Measurements from ENCODE around the gene ACE. TPM values are rescaled to one million over a fixed set of nuclear protein-coding genes. Genes with fewer than 3 reads are reported as not detected.

Gene ACE
- total RNA-seq, 1 donor: 14.5 TPM

DNA sequence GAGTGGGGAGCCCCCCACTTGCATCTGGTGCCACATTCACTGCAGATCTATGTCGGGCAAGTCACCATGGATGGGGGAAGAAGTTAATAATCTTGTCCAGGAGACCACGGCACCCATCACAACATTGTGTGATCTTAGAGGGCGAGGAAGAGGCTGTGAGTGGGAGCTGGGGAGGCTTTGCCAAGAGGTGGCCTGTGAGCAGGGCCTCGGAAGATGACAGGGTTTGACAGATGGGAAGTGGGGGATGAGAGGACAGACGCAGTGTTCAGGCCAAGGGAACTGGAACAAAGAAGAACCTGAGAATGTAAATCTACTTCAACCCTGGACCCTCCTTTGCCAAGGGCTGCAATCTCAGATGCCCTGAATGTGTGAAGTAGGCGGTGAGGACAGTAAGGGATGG lies 12.4 kb downstream of the ACE start:
- no peak for DNase-seq (ENCODE audit: low read depth in 2 of 3, low spot score in 2 of 3)

DNA sequence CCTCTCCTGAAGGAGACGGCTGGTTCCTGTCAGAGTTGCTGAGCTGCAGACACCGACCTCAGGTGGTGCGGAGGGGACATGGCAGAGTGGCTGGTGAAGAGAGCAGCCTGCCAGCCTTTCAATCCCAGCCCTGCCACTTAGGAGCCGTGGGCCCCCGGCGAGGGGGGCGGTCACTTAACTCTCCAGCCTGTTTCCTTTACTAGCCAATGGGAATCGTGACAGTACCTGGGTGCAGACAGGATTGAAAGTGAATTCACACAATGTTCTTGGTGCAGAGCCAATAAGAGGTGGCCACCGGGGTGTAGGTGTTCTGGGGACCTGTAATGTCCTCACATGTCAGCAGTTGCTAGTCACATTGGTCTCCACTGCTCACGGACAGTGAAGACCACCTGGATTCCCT lies 13.5 kb downstream of the ACE start:
- DNase-seq (ENCODE audit: low read depth in 2 of 3, low spot score in 2 of 3): no peak

DNA sequence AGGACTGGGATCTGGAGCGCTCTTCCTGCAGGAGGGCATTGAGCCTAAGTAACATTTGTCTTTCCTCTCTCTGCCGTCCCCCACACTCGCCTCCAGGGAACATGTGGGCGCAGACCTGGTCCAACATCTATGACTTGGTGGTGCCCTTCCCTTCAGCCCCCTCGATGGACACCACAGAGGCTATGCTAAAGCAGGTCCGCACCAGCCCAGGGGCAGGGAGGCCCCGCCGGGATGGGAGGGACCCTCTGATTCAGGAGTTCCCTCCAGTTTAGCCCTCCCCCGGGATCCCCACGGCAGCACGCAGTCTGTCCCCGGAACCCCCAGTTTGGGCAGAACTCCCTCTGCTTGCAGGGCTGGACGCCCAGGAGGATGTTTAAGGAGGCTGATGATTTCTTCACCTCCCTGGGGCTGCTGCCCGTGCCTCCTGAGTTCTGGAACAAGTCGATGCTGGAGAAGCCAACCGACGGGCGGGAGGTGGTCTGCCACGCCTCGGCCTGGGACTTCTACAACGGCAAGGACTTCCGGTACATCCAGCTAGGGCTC lies 14.1 kb downstream of the ACE start:
- DNase-seq (ENCODE audit: low read depth in 2 of 3, low spot score in 2 of 3): no peak

DNA sequence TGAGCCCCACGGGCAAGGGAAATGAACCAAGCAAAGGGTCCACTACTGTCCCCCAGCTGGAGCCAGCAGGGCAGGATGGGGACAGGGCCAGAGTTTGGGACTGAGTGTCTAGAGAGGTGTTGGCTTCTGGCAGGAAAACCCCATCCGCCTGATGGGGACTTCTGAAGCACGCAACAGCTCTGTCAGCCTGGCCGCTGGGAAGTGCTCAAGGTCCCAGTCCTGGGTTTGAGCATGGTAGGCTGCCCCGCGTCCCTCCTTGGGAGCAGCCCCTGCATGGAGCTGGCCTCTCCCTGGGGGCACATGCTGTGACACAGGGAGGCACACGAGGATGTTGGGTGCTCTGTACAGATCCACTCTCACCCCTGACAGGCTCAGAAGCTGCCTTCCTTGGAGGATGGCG lies 14.6 kb downstream of the ACE start:
- no peak for DNase-seq (ENCODE audit: low read depth in 2 of 3, low spot score in 2 of 3)

DNA sequence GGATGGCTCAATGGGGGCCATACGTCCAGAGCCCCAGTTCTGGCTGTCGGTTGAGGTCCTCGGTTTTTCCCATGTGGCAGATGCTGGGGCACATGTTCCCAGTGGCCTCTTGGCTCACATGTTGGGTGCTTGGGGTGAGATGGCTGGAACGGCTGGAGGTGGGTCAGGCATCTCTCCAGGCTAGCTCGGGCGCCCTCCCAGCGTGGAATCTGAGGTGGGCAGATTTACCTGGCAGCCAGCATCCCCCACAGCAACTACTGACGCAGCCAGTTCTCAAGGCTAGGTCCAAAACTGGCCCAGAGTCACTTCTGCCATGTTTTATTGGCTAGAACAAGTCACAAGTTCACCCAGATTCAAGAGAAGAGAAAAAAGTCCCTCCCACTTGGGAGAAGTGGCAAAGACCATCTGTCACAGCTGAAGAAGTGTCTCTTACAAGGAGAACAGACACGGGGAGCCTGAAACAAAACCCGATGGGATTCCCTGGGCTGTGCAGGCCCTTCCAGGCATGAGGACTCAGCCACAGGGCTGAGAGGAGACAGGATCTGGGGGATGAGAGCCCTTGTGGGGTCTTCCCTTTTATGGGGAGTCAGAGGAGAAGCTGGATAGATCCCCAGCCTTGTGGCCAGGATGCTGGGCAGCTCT lies 15.2 kb downstream of the ACE start:
- no peak for DNase-seq (ENCODE audit: low read depth in 2 of 3, low spot score in 2 of 3)

DNA sequence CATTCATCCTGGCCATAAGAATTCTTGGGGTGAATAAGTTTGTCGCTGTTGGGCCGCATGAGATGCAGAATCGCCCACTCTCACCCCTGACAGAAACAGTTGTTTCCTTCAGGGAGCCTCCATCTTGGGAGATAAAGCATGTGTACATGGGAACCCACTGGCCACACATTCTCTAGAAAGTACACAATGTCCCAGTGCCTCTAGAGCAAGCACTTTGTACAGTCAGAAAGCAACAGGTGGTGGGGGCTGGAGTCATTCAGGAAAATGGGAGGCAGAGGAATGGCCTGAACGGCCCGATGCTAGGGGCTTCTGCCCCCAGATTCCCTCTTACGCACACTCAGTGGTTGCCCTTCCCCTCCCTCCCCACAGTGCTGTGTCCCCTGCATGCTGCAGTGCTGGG lies 16.1 kb downstream of the ACE start:
- no peak for DNase-seq (ENCODE audit: low read depth in 2 of 3, low spot score in 2 of 3)

DNA sequence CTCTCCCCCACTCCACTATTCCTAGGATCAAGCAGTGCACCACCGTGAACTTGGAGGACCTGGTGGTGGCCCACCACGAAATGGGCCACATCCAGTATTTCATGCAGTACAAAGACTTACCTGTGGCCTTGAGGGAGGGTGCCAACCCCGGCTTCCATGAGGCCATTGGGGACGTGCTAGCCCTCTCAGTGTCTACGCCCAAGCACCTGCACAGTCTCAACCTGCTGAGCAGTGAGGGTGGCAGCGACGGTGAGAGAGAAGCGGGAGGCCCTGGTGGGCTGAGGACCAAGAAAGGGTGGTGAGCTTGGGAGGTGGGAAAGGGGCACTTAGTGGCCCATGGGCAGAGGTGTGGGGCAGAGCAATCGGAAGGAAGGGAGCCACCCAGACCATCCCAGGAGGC lies 16.6 kb downstream of the ACE start:
- no peak for DNase-seq (ENCODE audit: low read depth in 2 of 3, low spot score in 2 of 3)

DNA sequence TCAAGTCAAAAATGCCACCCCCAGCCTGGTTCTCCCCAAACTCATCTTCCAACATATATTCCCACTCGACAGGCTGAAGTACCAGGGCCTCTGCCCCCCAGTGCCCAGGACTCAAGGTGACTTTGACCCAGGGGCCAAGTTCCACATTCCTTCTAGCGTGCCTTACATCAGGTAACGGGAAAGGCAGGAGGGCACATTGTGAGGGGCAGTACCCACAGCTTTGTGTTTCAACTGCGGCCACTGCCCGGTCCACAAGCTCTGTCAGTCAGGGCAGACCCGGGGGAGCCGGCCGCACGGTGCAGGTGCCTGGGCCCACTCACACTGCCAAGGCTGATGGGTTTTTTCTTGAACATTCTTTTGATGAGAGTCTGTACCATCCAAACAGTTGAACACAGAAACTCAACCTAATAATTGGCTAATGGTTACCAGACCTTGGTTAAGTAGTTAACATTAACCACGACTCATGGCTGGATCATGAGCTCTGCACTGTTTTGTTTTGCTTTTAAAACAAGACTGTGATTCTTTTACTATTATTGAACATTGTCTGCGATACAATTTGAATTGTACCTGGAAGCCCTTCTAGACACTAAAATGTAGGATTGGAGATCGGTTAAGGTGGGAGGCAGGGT lies 17.6 kb downstream of the ACE start:
- no peak for DNase-seq (ENCODE audit: low read depth in 2 of 3, low spot score in 2 of 3)

DNA sequence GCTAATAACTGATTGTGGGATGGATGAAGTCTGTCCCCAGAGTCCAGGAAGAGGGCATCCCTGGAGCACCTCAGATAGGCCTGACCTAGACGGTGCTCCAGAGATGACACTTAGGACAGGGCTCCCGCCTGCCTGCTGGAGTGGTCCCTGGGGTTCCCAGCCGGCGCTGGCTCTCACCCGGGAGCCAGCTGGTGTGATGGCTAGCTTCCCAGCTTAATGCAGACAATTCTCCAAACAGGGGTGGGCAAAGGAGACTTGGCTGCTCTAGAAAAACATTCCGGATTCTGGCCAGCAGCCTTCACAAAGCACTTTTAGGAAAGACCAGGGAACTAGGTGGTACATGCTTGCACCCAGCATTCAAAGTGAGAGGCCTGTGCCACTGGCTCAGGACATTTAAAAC lies 18.6 kb downstream of the ACE start:
- no peak for DNase-seq (ENCODE audit: low read depth in 2 of 3, low spot score in 2 of 3)

DNA sequence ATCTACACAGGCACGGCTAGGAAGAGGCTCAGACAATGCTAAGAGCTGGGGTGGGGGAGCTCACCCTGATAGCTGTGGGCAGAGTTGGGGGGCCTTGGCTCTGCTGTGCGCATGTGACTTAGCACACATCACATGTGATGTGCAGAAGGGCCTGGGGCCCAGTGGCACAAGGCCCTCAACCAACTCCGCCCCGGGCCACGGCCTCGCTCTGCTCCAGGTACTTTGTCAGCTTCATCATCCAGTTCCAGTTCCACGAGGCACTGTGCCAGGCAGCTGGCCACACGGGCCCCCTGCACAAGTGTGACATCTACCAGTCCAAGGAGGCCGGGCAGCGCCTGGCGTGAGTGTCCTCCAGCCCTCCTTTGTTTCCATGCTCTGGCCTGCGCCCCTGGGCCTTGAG lies 19.3 kb downstream of the ACE start:
- no peak for DNase-seq (ENCODE audit: low read depth in 2 of 3, low spot score in 2 of 3)

DNA sequence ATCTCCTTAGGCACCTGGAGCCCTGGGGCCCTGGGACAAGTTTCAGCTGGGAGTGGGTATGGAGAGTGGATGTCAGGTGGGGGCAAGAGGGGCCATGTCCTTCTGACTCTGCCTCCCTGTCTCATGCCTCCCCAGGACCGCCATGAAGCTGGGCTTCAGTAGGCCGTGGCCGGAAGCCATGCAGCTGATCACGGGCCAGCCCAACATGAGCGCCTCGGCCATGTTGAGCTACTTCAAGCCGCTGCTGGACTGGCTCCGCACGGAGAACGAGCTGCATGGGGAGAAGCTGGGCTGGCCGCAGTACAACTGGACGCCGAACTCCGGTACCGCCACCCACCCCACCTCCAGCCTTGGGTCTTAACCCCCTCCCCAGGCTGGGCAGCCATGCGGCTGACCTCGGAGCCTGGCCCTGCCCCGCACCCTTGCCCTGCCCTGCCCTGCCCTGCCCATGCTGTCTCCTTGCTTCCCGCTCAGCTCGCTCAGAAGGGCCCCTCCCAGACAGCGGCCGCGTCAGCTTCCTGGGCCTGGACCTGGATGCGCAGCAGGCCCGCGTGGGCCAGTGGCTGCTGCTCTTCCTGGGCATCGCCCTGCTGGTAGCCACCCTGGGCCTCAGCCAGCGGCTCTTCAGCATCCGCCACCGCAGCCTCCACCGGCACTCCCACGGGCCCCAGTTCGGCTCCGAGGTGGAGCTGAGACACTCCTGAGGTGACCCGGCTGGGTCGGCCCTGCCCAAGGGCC lies 20.0 kb downstream of the ACE start:
- no peak for DNase-seq (ENCODE audit: low read depth in 2 of 3, low spot score in 2 of 3)

DNA sequence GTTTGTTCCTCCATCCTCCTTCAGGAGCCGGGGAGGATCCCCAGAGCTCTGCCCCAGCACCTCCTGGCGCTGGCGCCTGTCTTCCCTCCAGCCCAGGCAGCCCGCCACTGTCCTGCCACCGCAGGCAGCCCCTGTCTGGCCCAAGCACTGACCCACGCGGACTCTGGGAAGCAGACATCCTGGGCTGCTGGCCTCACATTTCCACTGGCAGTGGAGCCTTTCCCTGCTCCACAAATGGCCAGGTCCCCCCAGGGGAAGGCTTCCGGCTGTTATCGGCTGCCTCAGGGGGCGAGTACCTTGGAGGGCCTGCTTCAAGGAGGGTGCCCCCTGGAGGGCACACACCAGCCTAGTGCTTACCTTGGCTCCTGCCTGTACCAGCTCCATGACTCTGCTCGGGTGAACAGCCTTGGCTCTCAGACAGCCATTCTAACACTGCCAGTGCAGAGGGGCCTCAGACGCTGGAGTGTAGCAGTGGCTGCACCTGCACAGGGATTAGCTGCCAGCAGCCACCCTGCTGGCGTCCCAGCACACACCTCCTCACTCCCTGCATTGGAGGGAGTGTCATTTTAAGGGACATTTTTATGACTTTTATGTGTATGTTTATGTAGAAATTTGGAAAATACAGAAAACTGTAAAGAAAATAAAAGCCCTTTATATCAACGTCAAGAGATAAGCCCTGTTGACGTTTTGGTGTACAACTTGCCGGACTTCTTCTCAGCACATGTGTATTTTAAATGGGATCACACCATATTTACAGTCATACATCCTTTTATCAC lies 21.0 kb downstream of the ACE start:
- DNase-seq (ENCODE audit: low read depth in 2 of 3, low spot score in 2 of 3): peak in 1 of 3 donors; percentile 23

DNA sequence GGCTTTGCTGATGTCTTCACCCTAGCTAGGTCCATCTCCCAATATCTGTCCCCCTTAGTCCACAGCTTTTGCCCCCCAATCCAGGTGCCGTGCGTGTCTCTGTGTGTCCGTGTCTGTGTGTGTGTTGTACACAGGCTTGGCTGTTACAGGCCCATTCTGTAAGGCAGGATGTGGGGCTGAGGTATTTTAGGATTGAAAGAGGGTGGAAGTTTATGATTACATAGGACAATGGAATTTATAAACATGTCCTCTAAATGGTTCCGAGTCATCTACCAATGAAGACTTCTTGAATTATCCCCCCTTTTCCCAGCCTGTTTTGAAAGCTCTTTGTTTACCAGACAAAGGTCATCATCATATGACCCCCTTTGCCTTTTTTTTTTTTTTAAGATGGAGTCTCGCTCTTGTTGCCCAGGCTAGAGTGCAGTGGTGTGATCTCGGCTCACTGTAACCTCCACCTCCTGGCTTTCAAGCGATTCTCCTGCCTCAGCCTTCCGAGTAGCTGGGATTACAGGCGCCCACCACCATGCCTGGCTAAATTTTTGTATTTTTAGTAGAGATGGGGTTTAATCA lies 21.9 kb downstream of the ACE start:
- DNase-seq (ENCODE audit: low read depth in 2 of 3, low spot score in 2 of 3): no peak

DNA sequence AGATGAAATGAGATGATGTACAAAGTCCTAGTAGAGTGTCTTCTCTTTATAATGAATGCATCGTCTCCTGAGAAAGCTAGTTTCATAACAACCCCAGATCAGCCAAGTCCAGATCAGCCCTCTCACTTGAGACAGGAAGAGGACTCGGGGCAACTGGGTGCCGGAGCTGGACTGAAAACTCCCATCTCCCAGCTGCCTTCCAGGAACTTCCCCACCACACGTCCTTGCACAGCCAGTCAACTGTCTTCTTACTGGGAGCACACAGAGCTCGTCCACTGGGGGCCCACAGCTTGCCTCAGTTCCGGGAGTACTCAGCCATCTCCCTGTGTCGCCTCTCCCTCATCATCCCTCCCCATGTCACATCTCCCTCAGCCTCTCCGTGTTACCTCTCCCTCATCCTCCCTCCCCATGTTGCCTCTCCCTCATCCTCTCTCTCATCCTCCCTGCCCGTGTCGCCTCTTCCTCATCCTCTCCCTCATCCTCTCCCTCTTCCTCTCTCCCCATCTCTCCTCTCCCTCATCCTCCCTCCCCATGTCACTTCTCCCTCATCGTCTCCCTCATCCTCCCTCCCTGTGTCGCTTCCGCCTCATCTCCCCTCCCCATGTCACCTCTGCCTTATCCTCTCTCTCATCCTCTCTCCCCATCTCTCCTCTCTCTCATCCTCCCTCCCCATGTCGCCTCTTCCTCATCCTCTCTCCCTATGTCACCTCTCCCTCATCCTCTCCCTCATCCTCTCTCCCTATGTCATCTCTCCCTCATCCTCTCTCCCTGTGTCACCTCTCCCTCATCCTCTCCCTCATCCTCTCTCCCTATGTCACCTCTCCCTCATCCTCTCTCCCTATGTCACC lies 23.9 kb downstream of the ACE start:
- DNase-seq (ENCODE audit: low read depth in 2 of 3, low spot score in 2 of 3): no peak

DNA sequence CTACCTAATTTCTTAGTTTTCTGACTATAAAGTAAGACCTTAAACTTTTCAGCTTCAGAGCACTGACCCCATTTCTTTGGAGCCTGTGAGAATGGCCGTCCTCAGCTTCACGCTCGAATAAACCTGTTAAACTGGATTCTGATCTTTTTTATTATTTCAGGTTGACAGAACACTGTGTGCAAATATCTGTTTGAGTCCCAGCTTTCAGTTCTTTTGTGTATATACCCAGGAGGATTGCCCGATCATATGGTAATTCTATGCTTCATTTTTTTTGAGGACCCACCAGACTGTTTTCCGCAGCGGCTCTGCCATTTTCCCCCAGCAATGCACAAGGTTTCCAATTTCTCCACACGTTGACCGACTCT lies 26.5 kb downstream of the ACE start:
- no peak for DNase-seq (ENCODE audit: low read depth in 2 of 3, low spot score in 2 of 3)

DNA sequence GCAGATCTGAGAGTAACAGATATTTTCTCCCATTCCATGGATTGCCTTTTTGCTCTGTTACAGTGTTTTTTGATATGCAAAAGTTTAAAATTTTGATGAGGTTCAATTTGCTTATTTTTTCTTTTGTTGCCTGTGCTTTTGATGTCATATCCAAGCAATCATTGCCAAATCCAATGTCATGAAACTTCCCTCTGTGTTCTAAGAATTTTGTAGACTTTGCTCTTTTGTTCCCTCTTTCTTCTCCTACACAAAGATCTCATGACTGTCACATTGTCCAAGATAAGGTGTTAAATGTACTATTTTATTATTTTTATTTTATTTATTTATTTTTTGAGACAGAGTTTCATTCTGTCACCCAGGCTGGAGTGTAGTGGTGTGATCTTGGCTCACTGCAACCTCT lies 27.4 kb downstream of the ACE start:
- DNase-seq (ENCODE audit: low read depth in 2 of 3, low spot score in 2 of 3): no peak

DNA sequence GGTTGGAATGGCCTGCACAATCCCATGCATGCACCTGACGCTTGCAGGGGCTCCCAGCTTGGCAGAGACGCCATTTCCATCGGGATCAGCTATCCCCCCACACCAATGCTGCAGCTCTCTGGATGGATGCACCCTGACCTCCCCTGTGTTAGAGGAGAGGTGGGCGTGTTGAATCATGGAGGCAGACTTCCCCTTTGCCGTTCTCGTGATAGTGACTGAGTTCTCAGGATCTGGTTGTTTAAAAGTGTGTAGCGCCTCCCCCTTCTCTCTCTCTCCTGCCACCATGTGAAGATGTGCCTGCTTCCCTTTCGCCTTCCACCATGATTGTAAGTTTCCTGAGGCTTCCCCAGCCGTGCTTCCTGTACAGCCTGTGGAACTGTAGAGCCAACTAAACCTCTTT lies 28.5 kb downstream of the ACE start:
- DNase-seq (ENCODE audit: low read depth in 2 of 3, low spot score in 2 of 3): no peak

DNA sequence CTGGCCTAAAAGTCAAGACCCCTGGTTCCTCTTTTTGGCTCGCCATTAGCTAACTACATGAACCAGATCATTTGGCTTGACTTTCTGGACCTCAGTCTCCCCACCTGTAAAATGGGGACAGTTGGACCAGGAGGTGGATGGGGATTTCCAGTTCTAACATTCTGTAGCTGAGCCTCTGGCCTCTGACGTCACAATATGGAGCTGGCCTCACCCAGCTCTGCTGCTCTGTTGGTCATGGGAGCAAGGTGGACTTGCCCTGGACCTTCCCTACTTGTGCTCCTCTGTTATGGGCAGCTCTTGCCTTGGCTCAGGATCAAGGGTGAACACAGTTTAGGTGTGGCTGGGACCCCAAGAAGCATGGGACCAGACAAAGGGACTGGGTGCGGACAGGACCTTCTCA lies 29.8 kb downstream of the ACE start:
- no peak for DNase-seq (ENCODE audit: low read depth in 2 of 3, low spot score in 2 of 3)

DNA sequence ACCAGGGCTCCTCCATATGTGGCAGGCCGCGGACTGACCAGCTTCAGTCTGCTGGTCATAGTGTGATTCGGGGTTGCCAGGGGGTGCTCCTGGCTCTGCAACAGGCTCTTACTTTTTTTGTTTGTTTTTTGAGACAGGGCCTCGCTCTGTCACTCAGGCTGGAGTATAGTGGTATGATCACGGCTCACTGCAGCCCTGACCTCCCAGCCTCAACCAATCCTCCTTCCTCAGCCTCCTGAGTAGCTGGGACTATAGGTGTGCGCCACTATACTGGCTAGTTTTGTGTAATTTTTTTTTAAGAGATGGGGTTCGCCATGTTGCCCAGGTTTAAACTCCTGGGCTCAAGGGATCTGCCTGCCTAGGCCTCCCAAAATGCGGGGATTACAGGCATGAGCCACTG lies 34.5 kb downstream of the ACE start:
- DNase-seq (ENCODE audit: low read depth in 2 of 3, low spot score in 2 of 3): no peak

DNA sequence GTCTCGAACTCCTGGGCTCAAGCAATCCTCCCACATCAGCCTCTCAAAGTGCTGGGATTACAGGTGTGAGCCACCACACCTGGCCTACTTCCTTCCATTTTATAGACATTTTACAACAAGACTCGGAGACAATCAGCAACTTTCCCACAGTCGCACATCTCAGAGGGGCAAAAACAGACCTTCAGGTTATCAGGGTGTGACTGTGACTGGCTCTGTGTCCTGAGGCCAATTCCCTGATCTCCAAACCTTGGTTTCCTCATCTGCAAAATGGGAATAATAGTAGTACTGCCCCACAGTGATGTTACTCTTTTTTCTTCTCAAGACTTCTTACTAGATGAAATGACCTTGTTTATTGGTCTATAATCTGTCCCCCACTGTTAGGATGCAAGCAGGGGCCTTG lies 35.5 kb downstream of the ACE start:
- DNase-seq (ENCODE audit: low read depth in 2 of 3, low spot score in 2 of 3): no peak
